Right cardiac atrium (tissue), 5 donors: ENCODE data around the gene HAUS7. TPM values are rescaled to one million over a fixed set of nuclear protein-coding genes. Genes with fewer than 3 reads are reported as not detected.

Experiments
- ATAC-seq, 2 donors: fragments of 200-7000 bp; cut with Tn5 transposase; one replicate each; pipeline versions ENCODE4 v1.8.0 to v1.9.1; 2020; ENCODE audit warnings: moderate library complexity in 2 of 2, mild to moderate bottlenecking in 1 of 2
- DNase-seq, 3 donors: peaks; one replicate each; pipeline ENCODE4 v3.0.0-alpha.2; 2020
- H3K27ac ChIP-seq: one replicate; pipeline ENCODE4 v1.5.1; 2013; ENCODE audit warnings: mild to moderate bottlenecking, low read length, control low read depth, moderate library complexity
- H3K27me3 ChIP-seq: one replicate; pipeline ENCODE4 v1.6.1; 2013; ENCODE audit not compliant: control insufficient read depth, insufficient read depth
- H3K4me1 ChIP-seq: one replicate; pipeline ENCODE4 v1.6.1; 2013; ENCODE audit warnings: low read length; ENCODE audit not compliant: control insufficient read depth, insufficient read depth
- H3K4me3 ChIP-seq: one replicate; pipeline ENCODE4 v1.5.1; 2013; ENCODE audit warnings: low read length, control low read depth
- H3K9me3 ChIP-seq: one replicate; pipeline ENCODE4 v1.6.1; 2013; ENCODE audit warnings: low read length; ENCODE audit not compliant: control insufficient read depth
- WGBS: extraction: QIAGEN DNeasy Blood & Tissue Kit; methylation state at CpG from one replicate; pipeline ENCODE4 v1.1.7; 2013; 5-methylcytosine and 5-hydroxymethylcytosine counted together
- intact Hi-C, 4 donors: fragments of 100-400 bp; cut with DNase I; formaldehyde crosslinking; loops; one replicate each; pipeline versions ENCODE4 v1.11.0 to v1.14.0; 2022 to 2023
- polyA plus RNA-seq: library from polyadenylated mRNA; stranded (reverse); fragments of 200-250 nt; gene quantifications from one replicate; pipeline ENCODE4 v1.2.3, GENCODE V29; 2013
- total RNA-seq, 4 donors: library from RNA; stranded (reverse); fragmentation: NEBNext Ultra II Directional; extraction: Animal tissue kit (Norgen Biotek cat#: 25700); gene quantifications; one replicate each; pipeline ENCODE4 v1.2.1, GENCODE V29; 2021
- donor health status: healthy with polysubstance abuse.
- donor health status: DM: no; HTN: yes; CAD: no.
- donor health status: DM: no; HTN: no; CAD: no.
- donor health status: DM: no; HTN: yes; CAD: no; lungs with severe emphysema.
- donor health status: DM: yes; HTN: yes; CAD: no.

HAUS7 gene
- total and polyA plus RNA-seq, 5 donors: 14.5 to 18.3 (median 17.3) TPM

DNA sequence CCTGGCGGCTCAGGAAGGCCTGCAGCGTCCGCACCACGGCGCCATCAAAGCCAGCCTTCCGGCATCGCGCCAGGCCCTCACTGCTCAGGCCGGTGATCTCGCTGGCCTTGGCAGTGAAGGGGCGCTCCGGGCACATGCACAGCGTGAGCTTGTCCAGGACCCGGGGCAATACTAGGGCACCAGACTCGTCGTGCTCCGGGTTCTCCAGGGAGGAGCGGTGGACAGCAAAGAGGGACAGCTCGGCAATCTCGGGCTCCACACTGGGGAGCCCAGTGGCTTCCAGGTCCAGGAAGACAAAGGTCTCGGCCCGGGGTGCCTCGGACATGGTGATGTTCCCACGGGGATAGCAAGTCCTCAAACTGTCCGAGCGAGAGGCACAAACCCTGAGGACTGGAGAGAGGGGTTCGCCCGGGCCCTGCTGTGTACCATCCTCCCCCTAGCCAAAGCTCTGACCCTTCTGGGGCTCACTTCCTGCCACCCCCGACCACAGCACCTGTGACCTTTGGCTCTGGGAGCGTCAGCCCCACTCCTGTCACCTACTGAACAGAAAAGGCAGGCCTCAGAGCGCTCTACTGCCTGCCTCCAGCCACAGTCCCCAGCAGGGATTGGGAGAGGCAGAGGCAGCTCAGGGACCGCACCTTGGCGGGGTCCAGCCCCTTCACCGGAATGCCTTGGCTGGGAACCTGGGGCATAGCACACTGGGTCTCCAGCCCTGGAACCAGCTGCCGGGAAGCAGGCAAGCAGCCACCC lies 25.1 kb downstream of the HAUS7 start:
- WGBS: 86% methylated on average over 35 of the region's 35 CpGs
- H3K27ac ChIP-seq: no peak overlapping the region
- intact Hi-C loops: no loop called here
- H3K4me1 ChIP-seq: no peaks in the 10 kb centered on the region
- no peaks in the 10 kb centered on the region for H3K9me3 ChIP-seq
- ATAC-seq: peak in 1 of 2 donors; percentile 8
- no peak for DNase-seq
- no peak overlapping the region for H3K4me3 ChIP-seq
- H3K27me3 ChIP-seq: no peaks in the 10 kb centered on the region

DNA sequence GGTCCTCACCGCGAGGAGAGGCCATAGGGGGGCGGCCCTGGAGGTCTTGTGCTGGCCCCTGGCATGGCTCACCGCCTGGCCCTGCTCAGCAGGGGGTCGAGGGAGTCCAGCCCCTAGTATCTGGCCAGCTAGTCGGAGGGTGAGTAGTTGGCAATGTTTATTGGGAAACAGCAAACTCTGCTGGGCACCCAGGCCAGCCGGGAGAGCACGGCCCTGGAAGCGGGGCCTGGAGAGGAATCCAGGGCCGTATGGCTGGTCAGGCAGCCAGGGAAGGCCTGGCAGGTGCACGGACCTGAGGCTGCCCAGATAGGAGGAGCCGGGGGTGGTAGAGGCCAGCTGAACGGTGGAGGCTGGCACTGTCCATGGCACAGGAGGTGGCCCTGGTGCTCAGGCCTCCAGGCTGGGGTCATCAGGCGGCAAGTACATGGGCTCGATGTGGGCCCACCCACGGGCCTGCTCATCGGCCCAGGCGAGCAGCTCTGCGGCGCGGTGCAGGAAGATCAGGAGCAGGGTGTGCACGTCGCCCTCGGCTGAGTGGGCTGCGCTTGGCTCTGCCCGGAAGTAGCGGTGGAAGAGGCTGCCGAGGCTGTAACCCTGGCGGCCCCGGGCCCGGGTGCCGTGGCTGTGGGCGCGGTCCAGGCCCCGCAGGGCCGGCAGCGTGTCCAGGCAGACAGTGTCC lies 25.9 kb downstream of the HAUS7 start:
- Histone ChIP-seq H3K27me3 (no peaks in the 10 kb centered on the region), H3K9me3 (no peaks in the 10 kb centered on the region), H3K4me1 (no peaks in the 10 kb centered on the region), H3K4me3 (no peak overlapping the region), H3K27ac (no peak overlapping the region)
- WGBS: 88% methylated on average over 37 of the region's 37 CpGs
- ATAC-seq (peak in 1 of 2 donors; percentile 16), DNase-seq (no peak)
- intact Hi-C loops: no loop called here

DNA sequence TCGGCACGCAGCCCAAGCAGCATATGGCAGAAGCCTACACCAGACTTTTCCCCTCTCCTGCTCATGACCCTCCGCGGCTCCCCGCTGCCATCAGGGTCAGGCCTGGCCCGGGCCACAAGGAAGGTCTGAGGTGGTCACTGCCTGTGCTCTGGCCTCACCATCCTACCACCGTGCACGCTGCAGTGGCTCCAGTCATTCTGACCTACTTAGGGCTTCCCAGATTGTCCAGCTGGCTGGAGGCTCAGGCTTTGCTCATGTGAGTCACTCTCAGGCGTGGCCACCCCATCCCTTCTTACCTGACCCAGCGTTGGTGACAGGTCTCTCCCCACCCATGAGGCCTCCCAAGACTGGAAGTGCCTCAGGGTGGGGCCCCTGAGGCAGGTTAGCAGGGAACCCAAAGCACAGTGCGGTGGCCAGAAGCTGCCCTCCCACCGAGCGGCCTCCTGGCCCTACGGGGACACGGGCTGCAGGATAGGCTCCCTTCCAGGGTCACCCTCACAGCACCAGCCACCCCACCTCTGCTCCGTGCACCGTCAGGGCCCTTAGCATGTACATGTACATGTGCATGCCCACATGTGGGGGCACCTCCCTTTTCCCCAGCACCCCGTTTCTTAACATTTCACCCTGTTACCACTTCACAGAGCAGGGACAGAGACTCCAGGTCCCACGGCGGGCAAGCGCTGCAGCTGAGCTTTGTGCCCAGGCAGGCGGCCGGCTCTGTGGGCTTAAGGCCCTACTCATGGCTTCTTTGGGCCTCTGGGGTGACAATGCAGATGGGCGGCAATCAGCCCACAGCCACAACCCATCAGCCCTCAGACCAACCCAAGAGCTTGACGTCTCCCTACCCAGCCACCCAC lies 26.7 kb downstream of the HAUS7 start:
- intact Hi-C loops: no loop called here
- H3K4me1 ChIP-seq: no peaks in the 10 kb centered on the region
- no peak overlapping the region for H3K27ac ChIP-seq
- DNase-seq (no peak), ATAC-seq (peak in 1 of 2 donors; percentile 10)
- no peaks in the 10 kb centered on the region for H3K27me3 ChIP-seq
- WGBS: 77% methylated on average over 25 of the region's 25 CpGs
- no peaks in the 10 kb centered on the region for H3K9me3 ChIP-seq
- H3K4me3 ChIP-seq: no peak overlapping the region

DNA sequence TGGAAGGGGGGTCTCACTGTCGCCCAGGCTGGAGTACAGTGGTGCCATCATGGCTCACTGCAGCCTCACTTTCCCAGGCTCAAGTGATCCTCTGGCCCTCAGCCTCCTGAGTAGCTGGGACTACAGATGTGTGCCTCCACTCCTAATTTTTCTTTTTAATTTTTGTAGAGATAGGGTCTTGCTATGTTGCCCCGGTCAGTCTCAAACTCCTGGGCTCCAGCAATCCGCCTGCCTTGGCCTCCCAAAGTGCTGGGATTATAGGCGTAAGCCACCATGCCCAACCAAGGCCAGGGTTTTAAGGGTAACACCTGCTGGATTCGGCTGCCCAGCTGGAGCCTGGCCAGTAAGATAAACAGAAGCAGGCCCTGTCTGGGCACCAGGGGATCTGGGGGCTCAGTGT lies 27.9 kb downstream of the HAUS7 start:
- Histone ChIP-seq H3K27me3 (no peaks in the 10 kb centered on the region), H3K4me3 (no peak overlapping the region), H3K9me3 (no peaks in the 10 kb centered on the region), H3K27ac (no peak overlapping the region), H3K4me1 (no peaks in the 10 kb centered on the region)
- intact Hi-C loops: no loop called here
- 84% methylated on average over 5 of the region's 5 CpGs for WGBS
- DNase-seq (no peak), ATAC-seq (no peak)

DNA sequence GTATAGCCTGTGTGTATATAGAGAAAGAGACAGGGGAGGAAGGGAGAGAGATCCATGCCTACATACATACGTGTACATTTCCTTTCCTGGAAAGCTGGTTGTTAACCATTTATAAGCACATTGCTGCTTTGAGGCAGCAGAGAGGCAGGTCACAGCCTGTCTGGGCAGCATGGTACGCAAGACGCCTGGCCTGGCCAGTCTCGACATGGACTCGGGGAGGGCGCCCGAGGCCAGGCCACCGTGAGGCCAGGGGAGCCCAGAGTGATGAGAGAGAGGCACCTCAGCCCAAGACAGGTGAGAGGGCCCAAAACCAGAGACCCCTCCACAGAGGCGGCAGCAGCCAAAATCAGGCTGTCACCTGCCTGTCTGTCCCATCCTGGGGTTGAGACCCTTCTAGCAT lies 28.4 kb downstream of the HAUS7 start:
- Histone ChIP-seq H3K9me3 (no peaks in the 10 kb centered on the region), H3K27ac (no peak overlapping the region), H3K4me1 (no peaks in the 10 kb centered on the region), H3K27me3 (no peaks in the 10 kb centered on the region), H3K4me3 (no peak overlapping the region)
- DNase-seq (no peak), ATAC-seq (no peak)
- 86% methylated on average over 9 of the region's 9 CpGs for WGBS
- intact Hi-C loops: no loop called here

DNA sequence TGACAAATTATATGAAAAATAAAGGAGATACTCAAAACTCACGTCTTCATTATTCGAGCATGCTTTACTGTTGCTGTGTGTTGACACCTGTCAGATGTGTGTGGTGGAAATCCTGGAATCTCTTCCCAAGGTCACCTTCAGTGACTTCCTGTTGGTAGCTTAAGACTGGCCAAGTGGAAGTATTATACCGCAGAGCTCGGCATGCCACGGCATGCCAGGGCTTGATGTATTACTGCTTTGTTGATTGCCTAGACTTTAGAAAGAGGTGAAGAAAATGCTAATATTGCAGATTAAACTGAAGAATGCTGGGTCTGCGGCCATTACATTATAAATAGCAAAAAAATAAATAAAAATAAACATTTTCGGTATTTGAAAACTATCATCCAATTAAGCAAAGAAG lies 29.1 kb downstream of the HAUS7 start:
- Histone ChIP-seq H3K4me3 (no peak overlapping the region), H3K27ac (no peak overlapping the region), H3K9me3 (no peaks in the 10 kb centered on the region), H3K4me1 (no peaks in the 10 kb centered on the region), H3K27me3 (no peaks in the 10 kb centered on the region)
- intact Hi-C loops: no loop called here
- ATAC-seq: no peak
- WGBS: 61% methylated on average over 7 of the region's 7 CpGs
- DNase-seq: no peak

DNA sequence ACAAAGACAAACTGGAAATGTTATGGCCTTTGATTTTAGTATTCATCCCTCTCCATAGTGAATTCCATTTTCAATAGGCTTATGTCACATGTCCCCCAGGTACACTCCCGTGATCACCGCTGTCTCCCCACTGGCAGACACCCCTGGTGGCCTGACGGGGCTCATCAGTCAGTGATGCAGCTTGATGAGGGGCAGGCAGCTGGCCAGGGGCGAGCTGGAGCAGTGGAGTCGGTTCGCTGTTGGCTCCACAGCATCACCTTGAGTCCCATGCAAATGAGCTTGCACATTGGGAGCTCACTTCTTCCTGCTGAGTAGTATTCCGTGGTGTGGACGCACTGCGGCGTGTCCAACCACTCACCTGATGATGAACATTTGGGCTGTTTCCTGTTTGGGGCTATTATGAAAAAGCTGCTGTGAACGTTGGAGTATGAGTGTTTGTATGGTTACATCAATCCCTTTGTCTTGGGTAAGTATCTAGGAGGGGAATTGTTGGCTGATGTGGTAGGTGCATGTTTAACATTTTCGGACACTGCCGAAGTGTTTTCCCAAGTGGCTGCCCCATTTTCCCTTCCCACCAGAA lies 29.7 kb downstream of the HAUS7 start:
- 66% methylated on average over 13 of the region's 13 CpGs for WGBS
- Histone ChIP-seq H3K27ac (no peak overlapping the region), H3K4me1 (no peaks in the 10 kb centered on the region), H3K27me3 (no peaks in the 10 kb centered on the region), H3K9me3 (no peaks in the 10 kb centered on the region), H3K4me3 (no peak overlapping the region)
- intact Hi-C loops: no loop called here
- no peak for DNase-seq
- ATAC-seq: no peak

DNA sequence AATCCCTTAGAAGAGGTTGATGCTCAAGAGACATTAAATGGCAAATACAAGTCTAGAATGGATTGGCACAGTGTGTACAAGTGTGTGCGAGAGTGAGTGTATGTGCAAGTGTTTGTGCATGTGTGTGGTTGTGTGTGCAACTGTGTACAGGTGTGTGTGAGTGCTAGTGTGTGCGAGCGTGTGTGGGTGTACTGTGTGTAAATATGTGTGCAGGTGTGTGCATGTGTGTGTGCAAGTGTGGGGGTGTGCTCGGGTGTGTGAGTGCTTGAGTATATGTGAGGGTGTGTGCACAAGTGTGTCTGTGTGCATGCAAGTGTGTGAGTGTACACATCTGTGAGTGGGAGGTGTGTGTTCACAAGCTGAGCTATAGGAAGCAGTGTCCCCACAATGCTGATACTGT lies 30.4 kb downstream of the HAUS7 start:
- no peaks in the 10 kb centered on the region for H3K4me1 ChIP-seq
- DNase-seq (no peak), ATAC-seq (no peak)
- no peaks in the 10 kb centered on the region for H3K27me3 ChIP-seq
- intact Hi-C loops: no loop called here
- no peak overlapping the region for H3K27ac ChIP-seq
- 93% methylated on average over 4 of the region's 4 CpGs for WGBS
- no peaks in the 10 kb centered on the region for H3K9me3 ChIP-seq
- H3K4me3 ChIP-seq: no peak overlapping the region

DNA sequence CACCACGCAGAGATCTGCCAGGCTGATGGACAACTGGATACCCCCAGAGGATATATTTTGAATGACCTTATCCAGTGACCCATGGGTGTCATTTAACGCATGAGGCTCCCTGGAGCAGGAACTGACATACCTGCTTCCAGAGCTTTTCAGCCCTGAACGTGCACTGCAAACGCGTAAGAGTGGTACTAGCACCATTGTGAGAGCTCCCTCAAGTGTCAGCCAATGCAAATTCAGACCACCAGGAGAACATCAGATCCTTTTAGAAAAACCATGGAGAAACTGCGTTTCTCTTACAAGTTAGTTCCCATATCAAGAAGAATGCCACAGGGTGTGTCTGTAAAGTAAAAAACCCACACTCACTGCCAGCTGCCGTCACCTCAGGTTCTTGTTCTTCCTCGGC lies 31.8 kb downstream of the HAUS7 start:
- no peak overlapping the region for H3K4me3 ChIP-seq
- 21% methylated on average over 8 of the region's 8 CpGs for WGBS
- DNase-seq: no peak
- no peaks in the 10 kb centered on the region for H3K27me3 ChIP-seq
- no peak for ATAC-seq
- H3K27ac ChIP-seq: no peak overlapping the region
- H3K9me3 ChIP-seq: no peaks in the 10 kb centered on the region
- intact Hi-C loops: no loop called here
- no peaks in the 10 kb centered on the region for H3K4me1 ChIP-seq

DNA sequence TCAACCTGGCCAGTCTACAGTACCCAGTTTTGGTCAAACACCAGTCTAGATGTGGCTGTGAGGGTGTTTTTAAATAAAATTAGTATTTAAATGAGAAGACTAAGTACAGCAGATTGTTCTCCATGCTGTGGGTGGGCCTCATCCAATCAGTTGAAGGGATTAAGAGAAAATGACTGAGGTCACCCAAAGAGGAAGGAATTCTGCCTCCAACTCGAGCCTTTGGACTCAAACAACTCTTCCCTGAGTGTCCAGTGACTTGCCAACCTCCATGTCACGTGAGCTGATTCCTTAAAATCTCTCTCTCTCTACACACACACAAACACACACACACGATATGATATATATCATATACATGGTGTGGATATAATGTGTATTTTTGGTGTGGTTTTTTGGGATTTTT lies 34.5 kb downstream of the HAUS7 start:
- ATAC-seq: no peak
- intact Hi-C loops: no loop called here
- Histone ChIP-seq H3K27ac (no peak overlapping the region), H3K4me3 (no peak overlapping the region), H3K27me3 (no peaks in the 10 kb centered on the region), H3K9me3 (no peaks in the 10 kb centered on the region), H3K4me1 (no peaks in the 10 kb centered on the region)
- 62% methylated on average over 3 of the region's 3 CpGs for WGBS
- no peak for DNase-seq

DNA sequence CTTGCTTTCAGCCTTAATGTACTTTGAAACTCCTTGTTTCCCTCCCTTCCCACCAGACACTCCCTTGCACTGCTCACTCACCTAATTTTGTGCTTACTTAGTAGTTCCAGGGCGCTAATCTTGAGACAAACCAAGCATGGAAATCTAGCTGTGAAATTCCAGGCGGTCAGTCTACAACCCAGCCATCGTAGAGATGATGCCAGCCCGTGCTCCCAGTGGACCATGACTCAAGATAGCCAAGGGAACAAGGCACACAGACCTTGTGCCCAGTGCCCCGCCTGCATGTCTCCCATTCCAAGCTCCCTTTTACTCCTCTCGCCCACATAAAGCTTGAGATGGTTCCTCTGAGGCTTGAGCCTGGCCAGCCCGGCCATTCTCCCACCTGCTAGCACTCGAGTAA lies 35.6 kb downstream of the HAUS7 start:
- H3K4me3 ChIP-seq: no peak overlapping the region
- H3K27ac ChIP-seq: no peak overlapping the region
- H3K27me3 ChIP-seq: no peaks in the 10 kb centered on the region
- H3K4me1 ChIP-seq: no peaks in the 10 kb centered on the region
- DNase-seq (no peak), ATAC-seq (no peak)
- H3K9me3 ChIP-seq: no peaks in the 10 kb centered on the region
- 84% methylated on average over 8 of the region's 8 CpGs for WGBS
- intact Hi-C loops: no loop called here
